Measurements from ENCODE around the gene DENND4B. TPM values are rescaled to one million over a fixed set of nuclear protein-coding genes. Genes with fewer than 3 reads are reported as not detected.

DENND4B gene
- total RNA-seq, 1 experiment from 2014 or later, result 66.6 TPM

DNA sequence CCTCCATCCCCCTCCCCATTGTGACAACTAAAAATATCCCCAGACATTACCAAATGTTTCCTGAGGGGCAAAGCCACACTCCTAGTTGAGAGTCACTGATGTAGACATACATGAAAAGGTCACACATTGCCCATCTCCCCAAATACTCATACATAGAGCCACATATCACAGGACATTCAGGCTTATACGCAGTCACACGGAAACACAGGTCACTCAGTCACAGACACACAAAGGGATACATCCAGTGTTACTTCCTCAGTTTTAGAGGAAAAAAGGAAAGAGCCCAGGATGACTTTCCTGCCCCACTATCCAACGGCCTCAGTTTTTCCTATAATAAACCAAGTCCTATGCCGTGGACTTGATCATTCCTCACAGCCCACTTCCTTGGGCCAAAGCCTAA, 14.9 kb upstream of the DENND4B start:
- H3K36me3 ChIP-seq (ENCODE audit: insufficient read depth, low read length, poor library complexity, severe bottlenecking), result peaks cover 13% of the 10 kb centered on the region
- intact Hi-C loops (cut with micrococcal nuclease; ENCODE audit: unreplicated experiment), result loop anchor here (5.0 kb wide), 1 partner anchor 289 kb away; the partner anchor contains the start of gene ILF2
- peaks cover 16% of the 10 kb centered on the region for H3K4me1 ChIP-seq (ENCODE audit: insufficient read depth, low read length, poor library complexity, severe bottlenecking)
- DNase-seq (ENCODE audit: low spot score), result no peak
- H3K27ac ChIP-seq (ENCODE audit: low read depth, low read length, poor library complexity, severe bottlenecking), result peak overlapping the region; percentile 10
- no peak for TF ChIP-seq EZH2 (IDR thresholded peaks at IDR 0.05; ENCODE audit: borderline replicate concordance, low read depth, low read length, poor library complexity, severe bottlenecking)
- TF ChIP-seq, protein P1, sequence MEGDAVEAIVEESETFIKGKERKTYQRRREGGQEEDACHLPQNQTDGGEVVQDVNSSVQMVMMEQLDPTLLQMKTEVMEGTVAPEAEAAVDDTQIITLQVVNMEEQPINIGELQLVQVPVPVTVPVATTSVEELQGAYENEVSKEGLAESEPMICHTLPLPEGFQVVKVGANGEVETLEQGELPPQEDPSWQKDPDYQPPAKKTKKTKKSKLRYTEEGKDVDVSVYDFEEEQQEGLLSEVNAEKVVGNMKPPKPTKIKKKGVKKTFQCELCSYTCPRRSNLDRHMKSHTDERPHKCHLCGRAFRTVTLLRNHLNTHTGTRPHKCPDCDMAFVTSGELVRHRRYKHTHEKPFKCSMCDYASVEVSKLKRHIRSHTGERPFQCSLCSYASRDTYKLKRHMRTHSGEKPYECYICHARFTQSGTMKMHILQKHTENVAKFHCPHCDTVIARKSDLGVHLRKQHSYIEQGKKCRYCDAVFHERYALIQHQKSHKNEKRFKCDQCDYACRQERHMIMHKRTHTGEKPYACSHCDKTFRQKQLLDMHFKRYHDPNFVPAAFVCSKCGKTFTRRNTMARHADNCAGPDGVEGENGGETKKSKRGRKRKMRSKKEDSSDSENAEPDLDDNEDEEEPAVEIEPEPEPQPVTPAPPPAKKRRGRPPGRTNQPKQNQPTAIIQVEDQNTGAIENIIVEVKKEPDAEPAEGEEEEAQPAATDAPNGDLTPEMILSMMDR (conservative IDR thresholded peaks at IDR 0.05; ENCODE audit: low read depth, low read length), result no peak
- H3K27me3 ChIP-seq (replicated peaks; ENCODE audit: insufficient read depth, low read depth, low read length, poor library complexity), result no peaks in the 10 kb centered on the region
- TSS peak; percentile 18 for BruUV-seq (replicated peaks)
- ChIA-PET POLR2A (ENCODE audit: low non-redundant PET) (interaction anchor here (0.7 kb wide), 1 partner anchor 13 kb away, joined by 3 read pairs; no protein-coding TSS in a partner anchor), CTCF (no interaction called here)
- H3K9me3 ChIP-seq (ENCODE audit: low read depth, low read length, poor library complexity, severe bottlenecking), result no peaks in the 10 kb centered on the region
- H3K4me3 ChIP-seq (ENCODE audit: low read depth, low read length, poor library complexity, severe bottlenecking), result peak overlapping the region; percentile 77

GRCh38 chr1:153960206-153960605, 13.7 kb upstream of the DENND4B start:
- Histone ChIP-seq H3K27me3 (replicated peaks; ENCODE audit: insufficient read depth, low read depth, low read length, poor library complexity) (no peaks in the 10 kb centered on the region), H3K27ac (ENCODE audit: low read depth, low read length, poor library complexity, severe bottlenecking) (no peak overlapping the region), H3K9me3 (ENCODE audit: low read depth, low read length, poor library complexity, severe bottlenecking) (no peaks in the 10 kb centered on the region), H3K4me1 (ENCODE audit: insufficient read depth, low read length, poor library complexity, severe bottlenecking) (peaks cover 18% of the 10 kb centered on the region), H3K36me3 (ENCODE audit: insufficient read depth, low read length, poor library complexity, severe bottlenecking) (peaks cover 13% of the 10 kb centered on the region), H3K4me3 (ENCODE audit: low read depth, low read length, poor library complexity, severe bottlenecking) (no peak overlapping the region)
- BruUV-seq (replicated peaks), result no TSS peak
- no peak for TF ChIP-seq EZH2 (IDR thresholded peaks at IDR 0.05; ENCODE audit: borderline replicate concordance, low read depth, low read length, poor library complexity, severe bottlenecking)
- TF ChIP-seq, protein P1 (conservative IDR thresholded peaks at IDR 0.05; ENCODE audit: low read depth, low read length), result no peak
- DNase-seq (ENCODE audit: low spot score), result no peak
- ChIA-PET CTCF (no interaction called here), POLR2A (ENCODE audit: low non-redundant PET) (no interaction called here)
- intact Hi-C loops (cut with micrococcal nuclease; ENCODE audit: unreplicated experiment), result loop anchor here (5.0 kb wide), 1 partner anchor 288 kb away; the partner anchor contains the start of gene ILF2

GRCh38 chr1:153959454-153959853, 12.9 kb upstream of the DENND4B start:
- POLR2A ChIA-PET (ENCODE audit: low non-redundant PET), result no interaction called here
- BruUV-seq (replicated peaks), result no TSS peak

More at GRCh38 chr1:153959454-153959853, 12.9 kb upstream of the DENND4B start:
- H3K9me3 ChIP-seq (ENCODE audit: low read depth, low read length, poor library complexity, severe bottlenecking), result no peaks in the 10 kb centered on the region
- peak overlapping the region; percentile 0 for H3K27ac ChIP-seq (ENCODE audit: low read depth, low read length, poor library complexity, severe bottlenecking)
- no peak for DNase-seq (ENCODE audit: low spot score)
- H3K27me3 ChIP-seq (replicated peaks; ENCODE audit: insufficient read depth, low read depth, low read length, poor library complexity), result no peaks in the 10 kb centered on the region
- intact Hi-C loops (cut with micrococcal nuclease; ENCODE audit: unreplicated experiment), result no loop called here
- no peak overlapping the region for H3K4me3 ChIP-seq (ENCODE audit: low read depth, low read length, poor library complexity, severe bottlenecking)
- CTCF ChIA-PET, result no interaction called here
- TF ChIP-seq EZH2 (IDR thresholded peaks at IDR 0.05; ENCODE audit: borderline replicate concordance, low read depth, low read length, poor library complexity, severe bottlenecking), result no peak
- TF ChIP-seq, protein P1 (conservative IDR thresholded peaks at IDR 0.05; ENCODE audit: low read depth, low read length), result no peak
- peaks cover 18% of the 10 kb centered on the region for H3K4me1 ChIP-seq (ENCODE audit: insufficient read depth, low read length, poor library complexity, severe bottlenecking)
- peaks cover 13% of the 10 kb centered on the region for H3K36me3 ChIP-seq (ENCODE audit: insufficient read depth, low read length, poor library complexity, severe bottlenecking)

Data from A673 (cell line).